ENCODE results near the gene CACNG1.

- TF ChIP-seq CTCF (IDR thresholded peaks at IDR 0.05) (no peak), POLR2A (IDR thresholded peaks at IDR 0.05) (no peak)
Observed at GRCh38 chr17:67008101-67008500, 36.3 kb upstream of the CACNG1 start.
